HK-2 (cell line): ENCODE results near the gene DLGAP1.
A peak's percentile ranks its signal among the peaks of the same experiment; 100 is the strongest.

Source experiments
- DNase-seq: peaks from one replicate; pipeline ENCODE4 v3.0.0-alpha.2; 2018; ENCODE audit not compliant: unreplicated experiment

The DLGAP1 gene

DNA sequence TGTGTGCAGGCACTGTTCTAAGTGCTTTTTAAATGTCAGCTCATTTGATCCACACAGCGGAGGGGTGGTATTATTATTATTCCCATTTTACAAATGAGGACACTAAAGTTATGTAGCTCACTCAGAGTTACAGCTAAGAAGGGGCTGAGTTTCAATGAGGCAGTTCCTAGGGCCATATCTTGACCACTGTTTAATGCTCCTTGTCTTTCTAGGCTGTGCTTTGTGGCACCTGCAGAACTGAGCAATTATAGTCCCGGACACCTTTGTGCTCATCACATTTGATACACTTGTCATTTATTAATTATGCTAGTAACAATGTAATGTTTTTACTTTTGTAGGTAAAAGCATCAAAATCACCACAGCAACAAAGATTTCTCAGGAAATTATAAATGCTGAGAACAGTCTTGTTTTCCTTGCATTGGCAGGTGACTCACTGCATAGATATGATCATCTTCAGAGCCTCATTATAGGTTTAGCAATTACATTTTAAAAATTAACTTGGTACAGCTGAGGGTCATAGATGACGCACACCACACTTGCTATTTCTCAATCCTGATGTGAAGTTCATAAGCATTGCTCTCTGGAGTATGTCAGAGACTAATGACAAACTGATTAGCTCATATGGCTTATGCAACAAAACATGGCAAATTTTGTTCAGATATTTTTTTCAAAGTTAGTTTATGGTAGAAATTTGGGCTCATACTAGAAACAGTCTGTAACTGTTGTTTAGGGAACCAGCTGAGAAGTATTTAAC is 638.3 kb downstream of the DLGAP1 start:
- DNase-seq, result peak; percentile 10

DNA sequence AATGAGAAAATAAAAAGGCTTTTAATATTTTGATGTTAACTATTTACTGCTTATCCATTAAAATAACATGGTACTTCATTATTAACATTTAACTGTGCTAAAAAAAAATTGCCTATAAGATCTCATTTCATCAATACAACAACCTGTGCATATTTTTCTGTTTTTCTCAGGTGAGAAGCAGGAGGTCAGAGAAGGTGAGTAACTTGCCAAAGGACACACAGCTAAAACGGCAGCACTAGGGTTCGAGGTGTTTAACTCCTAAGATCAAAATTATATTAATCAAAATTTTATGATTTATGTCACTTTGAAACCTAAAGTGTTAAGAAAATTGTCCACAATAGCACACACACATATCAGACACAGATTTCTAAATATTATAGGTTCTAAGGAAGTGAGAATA is 639.1 kb downstream of the DLGAP1 start:
- no peak for DNase-seq

DNA sequence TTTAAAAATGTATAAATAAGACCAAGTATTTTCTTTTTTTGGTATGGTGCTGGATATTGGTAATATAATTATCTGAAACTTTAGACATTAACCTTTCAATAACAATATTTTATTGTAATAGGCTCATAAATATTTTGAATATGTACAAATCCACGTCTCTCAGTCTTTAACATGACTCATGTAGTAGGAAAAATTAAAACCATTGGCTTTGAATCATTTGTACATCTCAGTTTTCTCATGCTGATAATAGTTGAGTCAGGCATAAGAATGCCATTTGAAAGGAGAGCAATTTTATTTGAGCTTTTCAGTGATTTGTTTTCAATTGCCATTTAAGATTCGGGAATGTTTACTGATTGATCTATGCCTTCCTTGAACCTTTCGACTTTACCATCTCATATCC is 640.3 kb downstream of the DLGAP1 start:
- no peak for DNase-seq

DNA sequence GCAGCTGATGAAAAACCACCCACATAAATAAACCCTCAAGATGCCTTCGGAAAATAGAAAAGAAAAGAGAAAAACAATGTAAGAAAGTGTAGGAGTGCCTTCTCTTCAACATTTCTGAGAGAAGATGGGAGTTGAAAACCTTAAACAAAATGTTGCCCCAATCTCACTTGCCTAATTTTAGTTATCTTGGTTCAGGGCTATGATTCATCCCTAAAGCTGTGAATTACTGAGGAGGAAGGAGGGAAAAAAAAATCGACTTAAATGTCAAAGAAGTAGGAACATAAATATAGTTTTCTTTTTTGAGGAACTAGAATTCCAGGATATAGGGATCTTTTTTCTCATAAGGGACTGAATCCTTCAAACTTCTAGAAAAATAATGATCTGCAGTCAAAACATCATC is 644.8 kb downstream of the DLGAP1 start:
- no peak for DNase-seq

DNA sequence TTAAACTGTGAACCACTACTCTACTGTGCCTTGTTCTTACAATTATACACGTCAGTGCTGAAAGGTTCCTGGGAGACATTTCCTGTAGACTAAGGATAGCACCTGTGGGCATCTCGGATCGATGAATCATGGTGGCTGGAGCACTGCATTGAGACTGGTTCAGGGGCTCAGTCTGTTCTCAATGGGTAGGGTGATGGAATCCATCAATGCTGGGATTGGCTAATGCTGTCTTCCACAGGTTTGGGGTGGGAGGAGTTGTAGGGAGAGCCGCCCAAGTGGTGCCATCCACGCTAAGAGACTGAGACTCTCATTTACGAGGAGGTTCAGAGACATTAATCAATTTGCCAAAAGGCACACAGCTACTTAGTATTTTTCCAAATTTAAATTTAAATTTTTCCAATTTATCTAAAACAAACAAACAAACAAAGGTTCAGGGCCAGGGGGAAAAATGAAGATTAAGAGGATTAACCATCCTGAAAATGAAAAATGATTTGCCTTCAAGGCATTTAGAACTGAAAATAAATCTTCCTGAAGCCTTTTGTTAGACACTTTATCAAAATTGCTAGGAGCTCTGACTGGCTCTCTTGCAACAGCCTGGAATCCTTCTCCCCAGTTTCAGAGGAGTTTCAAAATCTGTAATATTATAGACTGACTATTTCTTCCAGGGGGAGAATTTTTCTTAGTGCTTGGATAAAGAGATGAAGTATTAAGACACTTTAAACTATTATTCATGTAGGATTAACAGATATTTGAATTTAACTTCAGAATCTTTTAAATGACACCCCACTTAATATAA is 645.9 kb downstream of the DLGAP1 start:
- no peak for DNase-seq

DNA sequence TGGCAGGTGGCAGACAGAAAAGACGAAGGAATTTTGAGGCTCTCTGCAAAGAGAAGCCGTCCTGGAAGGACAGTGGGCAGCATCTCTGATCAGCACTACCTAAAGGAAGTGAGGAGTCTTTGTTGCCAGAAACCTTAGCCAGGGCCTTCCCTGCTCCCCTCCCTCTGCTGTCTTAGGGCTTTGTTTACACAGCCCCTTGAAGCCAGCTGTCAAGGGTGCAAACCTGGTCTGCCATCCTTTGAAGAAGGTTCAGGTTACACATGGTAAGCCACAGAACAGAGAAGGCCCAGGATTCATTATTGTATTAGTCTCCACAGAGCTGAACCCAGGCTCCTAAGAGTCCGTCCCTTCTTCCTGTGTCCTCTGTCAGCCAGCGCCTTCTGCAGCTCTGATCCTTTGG is 648.5 kb downstream of the DLGAP1 start:
- no peak for DNase-seq

DNA sequence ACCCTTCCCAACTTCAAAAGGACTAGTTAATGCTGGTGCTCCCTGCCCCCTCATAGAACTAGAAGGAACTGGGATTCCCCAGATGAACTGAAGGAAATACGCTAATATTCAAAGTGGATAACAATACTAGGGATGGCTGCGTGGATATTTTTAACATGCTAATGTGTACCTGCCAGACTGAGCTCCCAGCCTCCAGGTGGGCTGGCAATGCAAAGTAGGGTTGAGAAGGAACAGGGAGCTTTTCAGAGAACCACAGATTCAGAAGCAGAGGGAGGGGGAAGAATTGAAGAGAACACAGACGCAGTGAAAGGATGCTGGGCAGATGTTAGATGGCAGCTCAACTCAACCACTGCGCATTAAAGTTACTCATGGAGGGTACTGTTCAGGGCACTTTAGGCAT is 650.8 kb downstream of the DLGAP1 start:
- DNase-seq, result no peak

DNA sequence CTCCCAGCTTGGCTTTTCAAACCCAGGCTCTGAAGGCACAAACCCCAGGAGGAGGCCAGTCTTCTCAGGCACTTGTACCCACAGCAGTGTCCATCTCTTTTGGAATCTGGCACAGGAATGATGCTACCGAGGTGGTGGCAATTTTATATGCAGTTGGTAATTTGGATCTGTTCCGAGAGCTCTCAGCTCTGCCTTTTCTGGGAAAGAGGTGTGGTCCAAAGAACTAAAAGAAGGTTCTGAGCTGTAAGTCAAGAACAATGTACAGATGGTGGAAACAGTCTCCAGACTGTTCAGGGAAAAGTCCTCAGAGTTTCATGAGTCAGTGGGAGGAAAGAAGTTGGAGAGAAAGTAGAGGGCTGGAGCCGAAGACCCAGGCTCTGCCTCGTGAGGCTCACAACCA is 651.8 kb downstream of the DLGAP1 start:
- no peak for DNase-seq

DNA sequence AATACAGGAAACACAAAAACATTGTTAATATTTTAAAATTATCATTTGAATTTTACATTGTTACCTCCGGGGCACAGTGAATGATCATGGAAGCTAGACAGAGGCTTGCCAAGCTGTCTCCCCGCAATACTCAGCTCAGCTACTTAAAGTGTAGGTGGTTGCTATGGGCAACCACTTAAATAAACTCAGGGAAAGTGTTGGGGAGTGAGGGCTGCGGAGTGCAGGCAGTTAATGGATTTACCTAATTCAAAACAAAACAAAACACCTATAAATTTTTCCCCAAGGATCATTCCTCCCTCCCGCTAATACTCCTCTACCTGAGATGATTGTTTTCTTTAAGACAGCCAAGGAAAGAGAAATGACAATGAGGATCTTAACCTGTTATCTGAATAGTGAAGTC is 655.6 kb downstream of the DLGAP1 start:
- DNase-seq, result no peak

DNA sequence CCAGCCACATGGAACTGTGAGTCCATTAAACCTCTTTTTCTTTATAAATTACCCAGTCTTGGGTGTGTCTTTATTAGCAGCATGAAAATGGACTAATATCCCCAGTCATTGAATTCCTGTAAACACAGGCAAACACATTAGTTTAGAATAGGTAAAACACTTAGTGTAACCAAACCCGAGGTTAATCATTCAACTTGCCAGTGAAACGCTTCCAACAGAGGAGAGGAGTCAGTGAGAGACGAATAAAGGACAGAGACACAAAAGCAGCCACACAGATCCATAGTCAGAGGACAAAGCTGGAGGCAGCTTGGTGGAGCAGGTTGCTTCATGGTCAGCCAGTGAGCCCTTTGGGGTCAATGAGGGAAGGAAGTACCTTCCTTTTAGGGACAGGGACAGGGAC is 657.1 kb downstream of the DLGAP1 start:
- DNase-seq, result no peak

DNA sequence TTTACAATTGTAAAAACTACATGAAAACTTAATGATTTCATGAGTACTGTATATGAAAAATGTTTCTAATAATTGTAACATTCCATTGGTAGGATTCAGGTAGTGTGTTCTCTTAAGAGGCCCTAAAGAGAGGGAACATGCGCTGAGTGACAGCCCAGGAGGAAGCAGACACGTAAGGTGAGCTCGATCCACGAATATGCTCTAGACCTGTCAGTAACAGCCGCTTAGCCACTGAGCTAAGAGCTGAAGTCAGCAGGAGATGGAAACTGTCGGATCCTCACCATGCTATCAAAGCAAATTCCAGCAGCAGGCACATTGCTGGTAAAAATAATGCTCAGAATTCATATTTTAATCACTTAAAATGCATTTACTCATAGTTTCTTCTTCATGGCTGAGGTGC is 658.7 kb downstream of the DLGAP1 start:
- no peak for DNase-seq

DNA sequence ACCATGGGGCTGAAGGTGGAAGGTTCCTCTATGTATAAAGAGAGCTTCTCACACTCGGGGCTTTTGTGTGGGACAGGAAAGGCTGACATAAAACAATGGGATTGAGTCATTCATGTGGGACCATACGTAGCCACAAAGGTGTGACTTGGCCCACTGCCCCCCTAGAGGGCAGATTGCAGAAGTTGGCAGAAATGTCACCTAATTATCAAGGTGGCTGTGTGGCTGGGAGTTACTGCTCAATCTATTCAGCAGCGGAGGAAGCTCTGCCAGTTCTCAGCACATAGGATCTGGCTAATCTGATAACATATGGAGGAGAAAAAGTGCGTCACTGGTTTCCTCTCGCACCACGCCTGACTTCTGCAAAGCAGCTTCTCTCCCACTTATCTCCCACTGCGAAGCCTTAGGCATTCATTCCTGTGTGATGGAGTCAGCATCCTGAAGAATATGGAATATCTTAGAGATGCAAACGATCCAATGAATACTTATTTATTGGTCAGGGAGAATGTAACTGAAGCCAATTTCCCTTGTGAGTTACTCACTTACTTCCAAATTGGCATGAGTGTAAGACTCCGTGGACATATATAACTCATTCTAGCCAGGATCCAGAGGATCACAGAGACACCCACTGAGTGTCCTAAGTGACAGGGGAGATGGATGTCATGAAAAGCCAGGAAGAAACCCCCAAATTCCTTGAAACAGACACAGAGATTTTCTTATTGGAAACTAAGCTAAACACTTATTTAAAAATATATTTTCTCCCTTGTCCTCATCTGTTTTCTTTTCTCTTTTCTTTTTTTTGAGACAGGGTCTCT is 660.4 kb downstream of the DLGAP1 start:
- no peak for DNase-seq

DNA sequence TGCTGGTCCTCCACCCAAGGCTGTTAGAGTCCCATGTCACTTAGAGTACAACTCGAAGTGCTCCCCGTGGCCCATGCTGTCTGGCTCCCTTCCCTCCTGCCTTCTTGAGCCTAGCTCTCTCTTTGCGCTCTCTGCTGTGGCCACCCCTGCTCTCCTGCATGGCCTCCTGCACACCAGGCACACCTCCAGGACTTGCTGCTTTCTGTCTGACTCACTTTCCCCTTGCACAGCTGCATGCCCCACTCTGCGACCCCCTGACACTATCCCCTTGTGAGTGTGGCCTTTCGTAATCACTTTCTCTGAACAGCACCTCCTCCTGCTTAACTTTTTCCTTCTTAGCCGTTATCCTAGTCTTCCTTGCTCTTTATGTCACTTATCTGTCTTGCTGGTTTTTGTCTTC is 661.6 kb downstream of the DLGAP1 start:
- no peak for DNase-seq

DNA sequence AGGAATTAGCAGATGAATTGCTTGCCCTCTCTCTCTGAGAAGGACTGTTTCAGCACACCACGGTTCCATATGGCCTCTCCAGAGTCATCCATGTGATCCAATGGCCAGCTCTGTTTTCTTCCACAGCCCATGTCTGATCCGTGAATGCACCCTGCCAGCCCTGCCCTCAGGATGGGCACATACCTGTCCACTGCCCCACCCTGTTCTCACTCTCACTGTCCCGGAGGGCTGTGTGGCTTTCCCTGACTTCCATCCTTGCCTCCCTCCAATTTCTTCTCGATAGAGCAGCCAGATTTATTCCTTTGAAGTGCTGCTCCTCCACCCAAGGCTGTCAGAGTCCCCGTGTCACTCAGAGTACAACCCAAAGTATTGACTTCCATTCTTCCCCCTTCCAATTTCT is 662.0 kb downstream of the DLGAP1 start:
- no peak for DNase-seq

DNA sequence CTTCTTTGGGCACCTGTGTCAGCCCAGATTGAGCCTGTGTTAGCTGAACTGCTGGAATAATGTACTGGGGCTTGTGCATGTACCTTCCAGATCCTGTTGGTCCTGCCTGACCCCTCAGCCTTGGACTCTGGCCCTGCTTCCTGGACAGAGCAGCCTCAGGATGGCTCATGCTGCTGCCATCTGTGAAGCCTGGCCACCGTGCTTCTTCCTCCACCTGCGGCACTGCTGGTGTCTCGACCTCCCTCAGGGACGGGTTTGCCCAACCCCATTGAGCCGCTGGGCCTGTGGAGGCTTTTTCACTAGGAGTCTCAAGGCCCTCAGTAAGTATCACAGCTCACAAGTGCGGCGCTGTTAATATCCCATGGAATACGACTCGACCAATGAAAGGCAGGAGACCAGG is 662.4 kb downstream of the DLGAP1 start:
- DNase-seq, result no peak

DNA sequence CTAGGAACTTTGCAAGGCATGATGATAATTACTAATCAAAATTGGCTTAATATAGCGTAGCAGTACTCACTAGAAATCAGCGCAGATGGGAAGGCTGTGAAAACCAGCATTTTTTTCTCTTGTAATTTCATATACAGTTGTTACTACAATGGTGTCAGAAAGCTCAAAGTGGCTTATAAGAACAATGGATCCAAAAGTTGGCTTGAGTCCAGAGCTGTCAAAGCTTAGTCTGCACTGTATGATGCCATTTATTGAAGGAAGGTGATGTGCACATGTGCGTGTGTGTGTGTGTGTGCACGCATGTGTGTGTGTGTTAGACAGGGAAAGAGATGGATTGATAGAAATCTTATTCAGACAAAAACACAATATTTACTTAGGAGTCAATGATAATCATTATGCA is 663.9 kb downstream of the DLGAP1 start:
- DNase-seq, result no peak

DNA sequence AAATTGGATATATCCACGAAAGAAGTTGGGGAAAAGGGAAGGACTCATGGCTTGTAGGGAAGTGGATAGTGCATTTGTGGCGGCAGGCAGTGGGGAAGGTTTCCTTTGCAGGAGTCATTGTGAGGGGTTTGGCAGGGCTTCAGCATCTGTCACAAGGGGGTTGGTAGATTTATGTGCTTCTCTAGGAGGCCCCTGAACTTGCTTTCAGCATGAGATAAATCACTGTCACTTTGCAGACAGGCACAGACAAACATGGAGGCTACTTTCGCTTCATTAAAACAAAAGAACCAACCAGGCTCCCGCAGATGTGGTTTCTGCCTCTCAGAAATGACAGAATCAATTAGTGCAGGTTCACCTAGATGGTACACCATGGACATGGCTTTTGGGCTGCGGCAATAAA is 664.4 kb downstream of the DLGAP1 start:
- no peak for DNase-seq

DNA sequence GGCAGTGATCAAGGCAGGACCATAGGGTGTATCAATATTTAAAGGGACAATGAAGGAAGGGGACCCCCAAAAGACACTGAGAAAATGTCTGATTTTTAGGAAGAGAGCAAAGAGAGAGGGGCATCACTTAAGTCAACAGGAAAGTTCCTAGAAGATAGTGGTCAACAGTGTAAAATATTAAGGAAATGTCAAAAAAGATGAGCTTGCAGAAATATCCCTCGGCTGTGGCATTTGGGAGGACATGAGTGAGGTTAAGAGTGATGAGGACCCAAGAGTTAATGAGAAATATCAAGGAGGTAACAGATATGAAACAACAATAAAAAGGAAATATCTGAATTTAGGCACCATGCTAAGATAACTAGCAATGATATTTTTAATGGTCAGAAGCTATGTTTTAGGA is 665.6 kb downstream of the DLGAP1 start:
- DNase-seq, result no peak

DNA sequence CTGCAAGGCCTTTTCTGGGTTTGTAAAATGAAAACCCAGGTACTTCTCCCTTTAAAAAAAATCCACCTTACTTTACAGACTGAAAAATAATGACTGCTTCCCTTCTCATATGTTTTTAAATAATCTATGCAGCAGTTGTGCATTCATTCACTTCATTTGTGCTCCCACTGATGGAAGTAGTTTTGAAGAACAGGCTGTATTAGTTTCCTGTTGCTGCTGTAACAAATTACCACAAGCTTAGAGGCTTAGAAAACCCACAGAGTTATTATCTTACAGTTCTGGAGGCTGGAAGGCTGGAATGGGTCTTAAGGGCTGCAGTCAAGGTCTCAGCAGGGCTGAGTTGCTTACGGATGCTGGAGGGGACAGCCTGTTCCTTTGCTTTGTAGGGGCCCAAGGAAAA is 670.2 kb downstream of the DLGAP1 start:
- no peak for DNase-seq

DNA sequence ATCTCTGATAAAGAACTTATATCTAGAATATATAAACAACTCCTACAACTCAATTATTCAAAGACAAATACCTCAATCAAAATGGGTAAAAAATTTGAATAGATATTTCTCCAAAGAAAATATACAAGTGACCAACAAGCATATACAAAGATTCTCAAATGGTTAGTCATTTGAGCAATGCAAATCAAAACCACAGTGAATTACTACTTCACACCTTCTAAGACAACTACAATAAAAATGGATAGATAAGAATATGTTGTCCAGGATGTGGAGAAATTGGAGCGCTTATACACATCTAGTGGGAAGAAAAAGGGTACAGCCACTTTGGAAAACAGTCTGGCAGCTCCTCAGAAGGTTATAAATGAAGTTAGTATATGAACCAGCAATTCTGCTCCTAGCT is 672.2 kb downstream of the DLGAP1 start:
- DNase-seq, result no peak

DNA sequence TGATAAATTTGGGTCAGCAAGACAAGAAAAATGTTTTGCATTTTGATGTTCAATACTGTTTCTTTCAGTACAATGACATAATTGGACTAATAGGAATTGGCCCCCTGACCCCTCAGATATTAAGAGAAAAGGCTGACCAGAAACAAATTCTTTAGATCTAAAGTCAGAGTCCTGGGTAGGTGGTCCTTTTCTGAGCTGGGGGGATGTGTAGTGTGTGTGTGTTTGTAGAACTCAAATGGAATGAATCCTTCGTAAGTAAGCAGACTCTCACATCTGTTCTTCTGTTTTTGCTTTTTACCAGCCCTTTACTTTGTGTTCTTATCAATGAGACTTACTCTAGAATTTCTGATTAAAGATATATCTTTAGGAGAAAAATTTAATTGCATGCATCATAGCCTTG is 677.4 kb downstream of the DLGAP1 start:
- no peak for DNase-seq

DNA sequence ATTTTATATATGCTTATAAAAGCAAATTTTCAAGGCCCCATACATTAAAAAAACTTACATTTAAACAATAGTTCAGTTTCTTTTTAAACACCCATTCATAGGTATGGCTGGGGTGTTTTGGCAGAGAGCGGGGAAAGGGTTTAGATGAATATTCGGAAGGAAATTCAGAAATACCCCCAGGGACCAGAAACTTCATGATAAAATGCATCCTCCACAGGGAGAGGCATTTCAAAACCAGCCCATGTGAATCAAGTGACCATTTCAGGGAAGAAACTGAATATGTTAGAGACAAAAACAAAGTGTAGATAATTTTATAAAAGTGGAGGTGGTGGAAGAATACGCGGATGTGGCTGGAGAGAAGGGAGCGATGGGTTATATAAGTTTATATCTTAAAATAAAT is 678.0 kb downstream of the DLGAP1 start:
- DNase-seq, result no peak

DNA sequence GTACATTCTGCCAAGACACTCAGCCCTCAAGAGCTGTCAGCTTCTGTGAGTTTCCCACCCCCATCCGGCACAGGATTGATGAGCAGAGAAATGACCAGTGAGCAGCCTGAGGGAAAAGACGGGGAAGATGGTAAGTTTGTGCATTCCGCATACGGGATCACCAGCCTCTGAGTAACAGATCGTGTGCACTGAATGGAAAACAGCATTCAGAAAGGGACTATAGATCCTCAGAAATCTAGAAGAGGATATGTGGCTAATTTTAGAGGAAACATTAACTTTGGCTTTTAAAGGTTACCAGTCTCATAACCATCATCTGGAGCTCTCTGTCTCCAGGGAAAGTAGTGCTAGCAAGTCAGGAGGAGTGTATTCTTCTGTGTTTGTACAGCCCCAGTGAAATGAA is 679.1 kb downstream of the DLGAP1 start:
- no peak for DNase-seq
